Esophagus muscularis mucosa (tissue), 4 donors: ENCODE measurements around the gene ATP11C. TPM values are rescaled to one million over a fixed set of nuclear protein-coding genes. Genes with fewer than 3 reads are reported as not detected.
A peak's percentile ranks its signal among the peaks of the same experiment; 100 is the strongest.

ENCODE experiments used
- DNase-seq: peaks from one replicate; pipeline ENCODE4 v3.0.0-alpha.2; 2017; ENCODE audit errors: extremely low spot score
- H3K27ac ChIP-seq, 4 donors: fragments of 200-600 bp; sonication (generic); replicated peaks in 1 of 4; 1 replicate in 3 of 4; 2 replicates in 1 of 4; pipeline ENCODE4 v1.5.1; 2016 to 2019; ENCODE audit warnings: mild to moderate bottlenecking in 1 of 4
- H3K27me3 ChIP-seq, 4 donors: fragments of 200-600 bp; sonication (generic); one replicate each; pipeline versions ENCODE4 v1.5.1 to v1.6.0; 2016 to 2019
- H3K36me3 ChIP-seq, 4 donors: fragments of 200-600 bp; sonication (generic); one replicate each; pipeline ENCODE4 v1.5.1; 2016 to 2019
- H3K4me1 ChIP-seq, 4 donors: fragments of 200-600 bp; sonication (generic); one replicate each; pipeline ENCODE4 v1.5.1; 2016 to 2019
- H3K4me3 ChIP-seq, 4 donors: fragments of 200-600 bp; sonication (generic); 1 replicate in 2 of 4; 2 replicates in 2 of 4; pipeline ENCODE4 v1.5.1; 2016 to 2019; ENCODE audit warnings: mild to moderate bottlenecking in 4 of 4, moderate library complexity in 1 of 4
- H3K9me3 ChIP-seq, 4 donors: fragments of 200-600 bp; sonication (generic); 1 replicate in 3 of 4; 2 replicates in 1 of 4; pipeline ENCODE4 v1.5.1; 2016 to 2019
- EP300 ChIP-seq: sonication (generic); formaldehyde crosslinking; IDR thresholded peaks from one replicate; pipeline ENCODE4 v1.6.1; 2017; ENCODE audit warnings: antibody characterized with exemption
- POLR2A ChIP-seq: fragments of 450-650 bp; IDR thresholded peaks from one replicate; pipeline ENCODE4 v1.6.1; 2017; ENCODE audit warnings: antibody characterized with exemption, moderate library complexity, mild to moderate bottlenecking, low read depth
- POLR2AphosphoS5 ChIP-seq, 2 donors: sonication (generic); formaldehyde crosslinking; IDR thresholded peaks; one replicate each; pipeline ENCODE4 v1.6.1; 2017; ENCODE audit warnings: antibody characterized with exemption in 2 of 2
- WGBS: methylation state at CpG from one replicate; pipeline ENCODE4 v1.1.5; 2018; 5-methylcytosine and 5-hydroxymethylcytosine counted together
- intact Hi-C: fragments of 100-400 bp; cut with DNase I; formaldehyde crosslinking; loops from one replicate; pipeline ENCODE4 v1.15.1; 2023
- total RNA-seq, 4 donors: library from RNA; depleted of rRNA; stranded (reverse); fragments of >200 nt; gene quantifications; one replicate each; pipeline versions ENCODE4 v1.1.0 to v1.2.1, GENCODE V29; 2016
- TF ChIP-seq, protein P1 (sequence below), 3 experiments: fragments of 200-600 bp in 2 of 3; fragments of 450-650 bp in 1 of 3; sonication (generic) in 2 of 3; IDR thresholded peaks; one replicate each; pipeline ENCODE4 v1.5.1; 2017 to 2019; ENCODE audit warnings: antibody characterized with exemption in 3 of 3, mild to moderate bottlenecking in 2 of 3, moderate library complexity in 1 of 3

Gene ATP11C
- total RNA-seq, 4 donors from 2014 or later: 17.9 to 29.2 (median 22.4) TPM

DNA sequence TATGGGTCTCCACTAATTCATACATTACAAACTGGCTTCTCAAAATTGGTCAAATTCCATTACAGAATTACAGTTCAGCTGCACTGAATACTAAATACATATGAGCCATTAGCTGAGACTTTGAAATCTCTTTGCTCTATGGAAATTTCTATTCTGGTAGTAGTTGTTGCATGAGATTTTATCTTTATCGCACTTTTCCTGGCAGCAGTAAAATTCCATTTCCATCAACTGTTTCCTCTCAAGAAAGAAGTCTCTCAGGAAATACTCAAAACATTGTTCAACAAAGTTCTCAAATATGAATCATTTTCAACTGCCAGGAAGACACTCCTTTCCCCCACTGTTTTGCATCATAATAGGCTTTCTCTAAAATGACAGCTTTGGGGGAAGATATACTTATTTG is 51.3 kb downstream of the ATP11C start:
- peaks cover 0 to 9% (median 2%) of the 10 kb centered on the region in 4 donors for H3K4me1 ChIP-seq
- TF ChIP-seq POLR2A: no peak
- no peak for TF ChIP-seq POLR2AphosphoS5 (IDR thresholded peaks at IDR 0.05)
- TF ChIP-seq EP300: no peak
- TF ChIP-seq, protein P1, sequence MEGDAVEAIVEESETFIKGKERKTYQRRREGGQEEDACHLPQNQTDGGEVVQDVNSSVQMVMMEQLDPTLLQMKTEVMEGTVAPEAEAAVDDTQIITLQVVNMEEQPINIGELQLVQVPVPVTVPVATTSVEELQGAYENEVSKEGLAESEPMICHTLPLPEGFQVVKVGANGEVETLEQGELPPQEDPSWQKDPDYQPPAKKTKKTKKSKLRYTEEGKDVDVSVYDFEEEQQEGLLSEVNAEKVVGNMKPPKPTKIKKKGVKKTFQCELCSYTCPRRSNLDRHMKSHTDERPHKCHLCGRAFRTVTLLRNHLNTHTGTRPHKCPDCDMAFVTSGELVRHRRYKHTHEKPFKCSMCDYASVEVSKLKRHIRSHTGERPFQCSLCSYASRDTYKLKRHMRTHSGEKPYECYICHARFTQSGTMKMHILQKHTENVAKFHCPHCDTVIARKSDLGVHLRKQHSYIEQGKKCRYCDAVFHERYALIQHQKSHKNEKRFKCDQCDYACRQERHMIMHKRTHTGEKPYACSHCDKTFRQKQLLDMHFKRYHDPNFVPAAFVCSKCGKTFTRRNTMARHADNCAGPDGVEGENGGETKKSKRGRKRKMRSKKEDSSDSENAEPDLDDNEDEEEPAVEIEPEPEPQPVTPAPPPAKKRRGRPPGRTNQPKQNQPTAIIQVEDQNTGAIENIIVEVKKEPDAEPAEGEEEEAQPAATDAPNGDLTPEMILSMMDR (IDR thresholded peaks at IDR 0.05): no peak
- H3K27me3 ChIP-seq: no peaks in the 10 kb centered on the region
- DNase-seq: no peak
- 56% methylated on average over 1 of the region's 1 CpG for WGBS
- H3K27ac ChIP-seq: peak overlapping the region in 2 of 4 donors; percentile 3 to 36
- H3K9me3 ChIP-seq: no peaks in the 10 kb centered on the region
- H3K4me3 ChIP-seq: no peak overlapping the region
- intact Hi-C loops: no loop called here
- H3K36me3 ChIP-seq: no peaks in the 10 kb centered on the region

DNA sequence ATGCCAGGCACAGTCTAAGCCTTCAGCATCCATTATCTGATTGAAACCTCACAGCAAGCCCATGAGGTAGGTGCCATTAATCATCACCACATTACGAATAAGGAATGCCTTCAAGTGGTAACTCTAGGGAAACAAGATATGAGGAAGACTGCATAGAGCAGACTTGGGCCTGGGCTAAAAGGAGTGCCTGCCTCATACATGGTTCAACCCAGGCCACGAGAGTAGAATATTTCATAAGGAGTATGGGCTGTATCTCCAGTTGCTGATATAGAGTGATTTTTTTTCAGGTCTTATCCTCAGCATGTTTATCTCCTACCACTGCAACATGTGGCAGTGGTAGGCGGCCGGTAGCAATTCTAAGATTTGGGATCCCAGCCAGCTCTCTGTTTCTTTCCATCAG is 51.7 kb downstream of the ATP11C start:
- H3K4me3 ChIP-seq: no peak overlapping the region
- no peak for DNase-seq
- H3K27ac ChIP-seq: peak overlapping the region in 1 of 4 donors; percentile 36
- TF ChIP-seq POLR2AphosphoS5 (IDR thresholded peaks at IDR 0.05) (no peak), EP300 (no peak), POLR2A (no peak)
- TF ChIP-seq, protein P1 (IDR thresholded peaks at IDR 0.05): no peak
- peaks cover 0 to 9% (median 3%) of the 10 kb centered on the region in 4 donors for H3K4me1 ChIP-seq
- no peaks in the 10 kb centered on the region for H3K36me3 ChIP-seq
- 77% methylated on average over 4 of the region's 4 CpGs for WGBS
- no peaks in the 10 kb centered on the region for H3K9me3 ChIP-seq
- intact Hi-C loops: no loop called here
- no peaks in the 10 kb centered on the region for H3K27me3 ChIP-seq

DNA sequence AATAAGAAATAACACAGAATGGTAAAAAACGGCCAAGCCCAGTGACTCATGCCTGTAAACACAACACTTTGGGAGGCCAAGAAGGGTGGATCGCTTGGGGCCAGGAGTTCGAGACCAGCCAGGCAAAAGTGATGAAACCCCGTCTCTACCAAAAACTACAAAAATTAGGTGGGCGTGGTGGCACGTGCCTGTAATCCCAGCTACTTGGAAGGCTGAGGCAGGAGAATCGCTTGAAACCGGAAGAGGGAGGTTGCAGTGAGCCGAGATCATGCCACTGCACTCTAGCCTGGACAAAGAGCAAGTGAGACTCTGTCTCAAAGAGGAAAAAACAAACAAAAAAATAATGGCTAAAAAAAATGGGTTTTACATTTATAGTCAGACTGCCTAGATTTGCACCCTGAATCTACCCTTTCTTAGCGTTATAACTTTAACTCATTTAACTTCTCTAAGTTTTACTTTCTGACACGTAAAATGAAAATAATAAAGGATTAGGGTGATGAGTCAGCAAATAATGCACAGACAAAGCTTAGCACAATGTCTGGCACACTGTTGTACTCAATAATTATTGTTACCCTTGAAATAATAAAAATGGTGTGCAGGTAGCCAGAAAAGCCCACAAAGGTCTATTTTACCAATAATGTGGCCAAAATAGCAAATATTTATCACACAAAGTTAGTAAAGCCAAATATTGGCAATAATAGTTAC is 55.0 kb downstream of the ATP11C start:
- Histone ChIP-seq H3K4me1 (peaks cover 0 to 9% (median 5%) of the 10 kb centered on the region in 4 donors), H3K4me3 (no peak overlapping the region), H3K9me3 (no peaks in the 10 kb centered on the region), H3K27me3 (no peaks in the 10 kb centered on the region), H3K36me3 (no peaks in the 10 kb centered on the region), H3K27ac (no peak overlapping the region)
- intact Hi-C loops: no loop called here
- 80% methylated on average over 11 of the region's 11 CpGs for WGBS
- DNase-seq: no peak
- TF ChIP-seq POLR2AphosphoS5 (IDR thresholded peaks at IDR 0.05) (no peak), POLR2A (no peak), EP300 (no peak)
- TF ChIP-seq, protein P1 (IDR thresholded peaks at IDR 0.05): no peak

DNA sequence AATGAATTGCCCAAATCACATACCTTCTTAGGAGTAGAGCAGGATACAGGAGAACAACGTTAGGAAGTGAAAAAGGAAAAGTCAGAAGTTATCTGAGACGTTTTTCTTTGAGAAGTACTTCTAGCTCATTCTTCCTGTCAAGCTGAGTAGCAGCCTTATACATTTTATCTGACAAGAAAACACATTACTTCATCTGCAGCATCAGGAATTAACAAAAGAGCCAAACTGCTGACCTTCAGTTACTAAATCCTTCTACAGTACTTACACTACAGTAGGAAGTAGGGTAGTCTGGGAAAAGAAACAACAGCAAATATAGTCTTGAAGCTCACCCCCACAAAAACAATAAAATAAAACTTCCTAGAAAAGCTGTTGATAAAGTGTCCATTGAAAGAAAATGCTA is 57.0 kb downstream of the ATP11C start:
- TF ChIP-seq, protein P1 (IDR thresholded peaks at IDR 0.05): no peak
- TF ChIP-seq POLR2A: no peak
- TF ChIP-seq POLR2AphosphoS5 (IDR thresholded peaks at IDR 0.05): no peak
- TF ChIP-seq EP300: no peak
- H3K27ac ChIP-seq: no peak overlapping the region
- H3K4me1 ChIP-seq: peaks cover 0 to 4% (median 0%) of the 10 kb centered on the region in 4 donors
- 35% methylated on average over 2 of the region's 2 CpGs for WGBS
- no peaks in the 10 kb centered on the region for H3K27me3 ChIP-seq
- H3K36me3 ChIP-seq: no peaks in the 10 kb centered on the region
- DNase-seq: no peak
- intact Hi-C loops: no loop called here
- no peak overlapping the region for H3K4me3 ChIP-seq
- no peaks in the 10 kb centered on the region for H3K9me3 ChIP-seq
